ENCODE data around the gene PLEKHN1. TPM values are rescaled to one million over a fixed set of nuclear protein-coding genes. Genes with fewer than 3 reads are reported as not detected.

Gene PLEKHN1
- total and polyA plus RNA-seq, 2 donors from 2014 or later, result 14.3 TPM; not detected in 1

DNA sequence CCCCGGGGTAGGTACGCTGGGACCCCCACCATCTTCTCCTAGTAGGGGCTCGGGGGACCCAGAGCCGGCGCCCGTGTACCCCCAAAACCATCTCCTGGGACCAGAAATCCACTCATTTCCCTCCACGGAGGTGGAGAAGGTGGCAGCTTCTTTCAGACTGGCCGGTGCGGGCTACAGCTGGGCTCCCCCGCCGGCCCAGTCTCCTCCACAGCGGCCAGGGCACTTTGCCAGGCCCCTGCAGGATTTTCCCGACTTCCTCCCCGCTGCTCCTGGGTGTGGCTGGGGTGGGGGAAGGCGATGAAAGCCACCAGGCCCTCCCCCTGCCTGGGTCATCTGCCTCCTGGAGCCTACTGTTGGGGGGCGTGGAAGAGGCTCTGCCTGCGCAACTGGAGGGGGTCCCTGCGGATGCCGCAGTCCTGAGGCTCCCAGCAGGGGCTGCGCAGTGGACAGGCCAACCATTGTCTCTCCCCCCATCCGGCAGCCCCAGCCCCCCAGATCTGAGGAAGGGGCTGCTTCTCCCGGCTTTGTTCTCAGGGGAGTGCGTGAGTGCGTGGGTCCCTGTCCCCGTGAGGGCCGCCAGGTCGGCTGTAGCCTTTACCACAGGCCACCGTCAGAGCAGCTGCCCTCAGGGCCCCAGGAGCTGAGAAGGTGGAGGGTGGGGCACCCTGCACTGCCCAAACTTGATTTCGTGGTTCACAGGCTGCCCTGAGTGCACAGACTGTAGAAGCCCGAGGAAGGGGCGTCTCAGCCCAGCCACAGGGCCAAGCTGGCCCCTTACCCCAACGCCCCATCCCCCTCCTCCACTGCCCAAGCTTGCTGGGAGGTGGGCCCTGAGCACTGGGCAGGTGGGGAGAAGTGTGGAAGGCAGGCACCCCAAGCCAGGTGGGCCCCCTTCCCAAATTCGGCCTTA is 55.0 kb downstream of the PLEKHN1 start:
- no peaks in the 10 kb centered on the region for H3K36me3 ChIP-seq (ENCODE audit: control insufficient read depth in 2 of 3, insufficient read depth in 3 of 3, low read length in 3 of 3)
- H3K27me3 ChIP-seq (ENCODE audit: control insufficient read depth, insufficient read depth, low read length), result no peaks in the 10 kb centered on the region
- TF ChIP-seq, protein P1, sequence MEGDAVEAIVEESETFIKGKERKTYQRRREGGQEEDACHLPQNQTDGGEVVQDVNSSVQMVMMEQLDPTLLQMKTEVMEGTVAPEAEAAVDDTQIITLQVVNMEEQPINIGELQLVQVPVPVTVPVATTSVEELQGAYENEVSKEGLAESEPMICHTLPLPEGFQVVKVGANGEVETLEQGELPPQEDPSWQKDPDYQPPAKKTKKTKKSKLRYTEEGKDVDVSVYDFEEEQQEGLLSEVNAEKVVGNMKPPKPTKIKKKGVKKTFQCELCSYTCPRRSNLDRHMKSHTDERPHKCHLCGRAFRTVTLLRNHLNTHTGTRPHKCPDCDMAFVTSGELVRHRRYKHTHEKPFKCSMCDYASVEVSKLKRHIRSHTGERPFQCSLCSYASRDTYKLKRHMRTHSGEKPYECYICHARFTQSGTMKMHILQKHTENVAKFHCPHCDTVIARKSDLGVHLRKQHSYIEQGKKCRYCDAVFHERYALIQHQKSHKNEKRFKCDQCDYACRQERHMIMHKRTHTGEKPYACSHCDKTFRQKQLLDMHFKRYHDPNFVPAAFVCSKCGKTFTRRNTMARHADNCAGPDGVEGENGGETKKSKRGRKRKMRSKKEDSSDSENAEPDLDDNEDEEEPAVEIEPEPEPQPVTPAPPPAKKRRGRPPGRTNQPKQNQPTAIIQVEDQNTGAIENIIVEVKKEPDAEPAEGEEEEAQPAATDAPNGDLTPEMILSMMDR (IDR thresholded peaks at IDR 0.05; ENCODE audit: borderline replicate concordance, extremely low read depth, insufficient read depth), result no peak
- peak overlapping the region; percentile 37 to 63 for H3K27ac ChIP-seq (ENCODE audit: low read depth in 2 of 2, low read length in 2 of 2)
- H3K4me1 ChIP-seq (ENCODE audit: control insufficient read depth in 2 of 3, insufficient read depth in 2 of 3, low read depth in 1 of 3, low read length in 3 of 3), result peaks cover 0 to 26% (median 8%) of the 10 kb centered on the region in 3 donors
- peak; percentile 58 to 93 (median 86) for DNase-seq
- intact Hi-C loops (cut with DNase I), result no loop called here
- H3K4me3 ChIP-seq (ENCODE audit: low read length in 3 of 3), result peak overlapping the region in 1 of 3 donors; percentile 59
- no peaks in the 10 kb centered on the region for H3K9me3 ChIP-seq (ENCODE audit: control insufficient read depth in 2 of 3, insufficient read depth in 1 of 3, low read length in 3 of 3)
- FAIRE-seq, result no peak
- H3K9ac ChIP-seq (ENCODE audit: low read length in 3 of 3), result no peak overlapping the region

DNA sequence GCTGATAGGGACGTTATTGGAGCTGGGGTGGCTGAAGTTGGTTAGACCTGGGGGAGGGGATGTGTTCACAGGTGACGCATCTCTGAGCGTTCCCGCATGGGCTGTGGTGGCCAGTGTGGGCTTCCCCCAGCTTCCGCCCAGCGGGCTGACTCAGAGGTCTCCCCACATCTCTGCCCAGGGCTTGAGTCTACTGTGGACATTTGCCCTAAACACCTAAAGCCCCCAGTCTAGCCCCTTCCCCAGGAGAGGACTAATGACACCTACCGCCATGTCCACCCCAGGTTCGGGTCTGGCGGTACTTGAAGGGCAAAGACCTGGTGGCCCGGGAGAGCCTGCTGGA is 55.6 kb downstream of the PLEKHN1 start:
- intact Hi-C loops (cut with DNase I), result no loop called here
- Histone ChIP-seq H3K4me1 (ENCODE audit: control insufficient read depth in 2 of 3, insufficient read depth in 2 of 3, low read depth in 1 of 3, low read length in 3 of 3) (peaks cover 0 to 32% (median 8%) of the 10 kb centered on the region in 3 donors), H3K36me3 (ENCODE audit: control insufficient read depth in 2 of 3, insufficient read depth in 3 of 3, low read length in 3 of 3) (no peaks in the 10 kb centered on the region), H3K9me3 (ENCODE audit: control insufficient read depth in 2 of 3, insufficient read depth in 1 of 3, low read length in 3 of 3) (no peaks in the 10 kb centered on the region), H3K27ac (ENCODE audit: low read depth in 2 of 2, low read length in 2 of 2) (no peak overlapping the region), H3K9ac (ENCODE audit: low read length in 3 of 3) (no peak overlapping the region), H3K27me3 (ENCODE audit: control insufficient read depth, insufficient read depth, low read length) (no peaks in the 10 kb centered on the region), H3K4me3 (ENCODE audit: low read length in 3 of 3) (peak overlapping the region in 1 of 3 donors; percentile 59)
- FAIRE-seq (no peak), DNase-seq (no peak)
- TF ChIP-seq, protein P1 (IDR thresholded peaks at IDR 0.05; ENCODE audit: borderline replicate concordance, extremely low read depth, insufficient read depth), result no peak

DNA sequence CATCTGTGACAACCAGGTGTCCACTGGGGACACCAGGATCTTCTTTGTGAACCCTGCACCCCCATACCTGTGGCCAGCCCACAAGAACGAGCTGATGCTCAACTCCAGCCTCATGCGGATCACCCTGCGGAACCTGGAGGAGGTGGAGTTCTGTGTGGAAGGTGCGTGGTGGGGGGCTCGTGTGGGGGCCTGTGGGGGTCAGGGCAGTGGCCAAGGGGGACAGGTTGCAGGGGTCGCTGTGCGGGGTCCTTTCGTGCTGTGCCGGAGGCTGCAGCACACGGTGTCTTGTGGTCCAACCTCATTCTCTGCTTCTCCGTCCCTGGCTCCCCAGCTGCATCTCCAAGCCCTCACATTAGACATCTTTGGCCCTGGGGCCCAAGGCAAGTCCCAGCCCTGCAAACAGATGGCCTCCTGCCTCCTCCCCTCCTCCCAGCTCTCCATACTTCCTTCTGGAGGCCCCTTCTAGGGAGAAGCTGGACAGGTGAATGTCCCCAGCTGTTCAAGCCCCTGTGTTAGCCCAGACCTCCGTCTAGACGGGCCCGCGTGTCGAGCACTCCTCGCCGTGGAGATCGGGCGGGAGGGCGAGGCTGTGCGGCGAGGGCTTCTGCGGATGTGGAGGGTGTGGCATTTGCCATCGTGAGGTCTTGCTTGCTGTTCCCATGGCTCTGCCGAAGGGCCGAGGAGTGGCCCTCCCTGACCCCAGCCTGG is 56.2 kb downstream of the PLEKHN1 start:
- TF ChIP-seq, protein P1 (IDR thresholded peaks at IDR 0.05; ENCODE audit: borderline replicate concordance, extremely low read depth, insufficient read depth), result no peak
- intact Hi-C loops (cut with DNase I), result no loop called here
- no peak overlapping the region for H3K9ac ChIP-seq (ENCODE audit: low read length in 3 of 3)
- DNase-seq (peak in 2 of 5 donors; percentile 64 to 71), FAIRE-seq (no peak)
- no peak overlapping the region for H3K27ac ChIP-seq (ENCODE audit: low read depth in 2 of 2, low read length in 2 of 2)
- no peaks in the 10 kb centered on the region for H3K36me3 ChIP-seq (ENCODE audit: control insufficient read depth in 2 of 3, insufficient read depth in 3 of 3, low read length in 3 of 3)
- H3K4me3 ChIP-seq (ENCODE audit: low read length in 3 of 3), result no peak overlapping the region
- H3K4me1 ChIP-seq (ENCODE audit: control insufficient read depth in 2 of 3, insufficient read depth in 2 of 3, low read depth in 1 of 3, low read length in 3 of 3), result peaks cover 0 to 34% (median 8%) of the 10 kb centered on the region in 3 donors
- H3K9me3 ChIP-seq (ENCODE audit: control insufficient read depth in 2 of 3, insufficient read depth in 1 of 3, low read length in 3 of 3), result no peaks in the 10 kb centered on the region
- no peaks in the 10 kb centered on the region for H3K27me3 ChIP-seq (ENCODE audit: control insufficient read depth, insufficient read depth, low read length)

All from kidney (tissue), 14 donors.